ENCODE measurements around the gene RACK1.

Gene RACK1

DNA sequence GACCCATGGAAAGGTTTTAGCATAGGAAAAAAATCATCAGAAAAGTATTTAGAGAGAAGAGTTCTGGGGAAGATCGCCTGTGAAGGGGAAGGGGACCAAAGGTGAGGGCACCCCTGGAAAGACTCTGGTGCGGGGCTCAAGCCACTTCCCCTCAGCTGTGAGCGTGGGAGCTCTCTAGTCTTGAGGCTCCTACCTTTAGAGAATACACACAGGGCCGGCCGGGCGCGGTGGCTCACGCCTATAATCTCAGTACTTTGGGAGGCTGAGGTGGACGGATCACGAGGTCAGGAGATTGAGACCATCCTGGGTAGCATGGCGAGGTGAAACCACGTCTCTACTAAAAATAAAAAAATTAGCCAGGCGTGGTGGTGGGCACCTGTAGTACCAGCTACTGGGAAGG is 13.7 kb downstream of the RACK1 start:
- peak overlapping the region in 1 of 2 donors; percentile 1 for H3K27ac Mint-ChIP-seq
- H3K9me3 Mint-ChIP-seq: no peaks in the 10 kb centered on the region
- no peak overlapping the region for H3K4me3 Mint-ChIP-seq
- ATAC-seq (no peak), DNase-seq (no peak)
- H3K27me3 Mint-ChIP-seq: no peaks in the 10 kb centered on the region
- H3K4me1 Mint-ChIP-seq: peaks cover 36% of the 10 kb centered on the region

DNA sequence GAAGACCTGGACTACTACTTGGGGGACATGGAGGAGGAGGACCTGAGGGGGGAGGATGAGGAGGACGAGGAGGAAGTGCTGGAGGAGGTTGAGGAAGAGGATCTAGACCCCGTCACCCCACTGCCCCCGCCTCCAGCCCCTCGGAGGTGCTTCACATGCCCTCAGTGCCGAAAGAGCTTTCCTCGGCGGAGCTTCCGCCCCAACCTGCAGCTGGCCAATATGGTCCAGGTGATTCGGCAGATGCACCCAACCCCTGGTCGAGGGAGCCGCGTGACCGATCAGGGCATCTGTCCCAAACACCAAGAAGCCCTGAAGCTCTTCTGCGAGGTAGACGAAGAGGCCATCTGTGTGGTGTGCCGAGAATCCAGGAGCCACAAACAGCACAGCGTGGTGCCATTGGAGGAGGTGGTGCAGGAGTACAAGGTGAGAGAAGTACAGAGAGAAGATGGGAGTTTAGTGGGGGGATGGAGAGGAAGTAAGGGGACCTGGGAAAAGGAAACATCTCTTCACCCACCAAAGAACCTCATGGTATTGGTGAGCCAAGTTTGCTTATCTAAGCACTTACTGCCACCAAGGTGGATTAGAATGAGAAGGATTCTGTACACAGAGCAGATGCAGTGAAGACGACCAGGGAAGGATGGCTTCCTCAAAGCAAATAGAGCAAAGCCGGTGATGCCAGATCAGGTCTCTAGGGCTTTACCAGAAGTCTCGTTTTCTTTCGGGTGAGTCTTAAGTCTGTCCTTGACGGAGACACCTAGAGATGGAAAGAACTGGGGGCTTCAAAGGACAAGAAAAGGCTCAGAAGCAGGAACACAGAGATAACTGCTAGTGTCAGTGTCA is 19.1 kb downstream of the RACK1 start:
- peaks cover 53% of the 10 kb centered on the region for H3K4me1 Mint-ChIP-seq
- ATAC-seq: no peak
- H3K9me3 Mint-ChIP-seq: no peaks in the 10 kb centered on the region
- peak overlapping the region; percentile 83 to 91 for H3K4me3 Mint-ChIP-seq
- no peaks in the 10 kb centered on the region for H3K27me3 Mint-ChIP-seq
- DNase-seq: peak in 1 of 2 donors; percentile 55
- H3K27ac Mint-ChIP-seq: peak overlapping the region; percentile 93 to 100

DNA sequence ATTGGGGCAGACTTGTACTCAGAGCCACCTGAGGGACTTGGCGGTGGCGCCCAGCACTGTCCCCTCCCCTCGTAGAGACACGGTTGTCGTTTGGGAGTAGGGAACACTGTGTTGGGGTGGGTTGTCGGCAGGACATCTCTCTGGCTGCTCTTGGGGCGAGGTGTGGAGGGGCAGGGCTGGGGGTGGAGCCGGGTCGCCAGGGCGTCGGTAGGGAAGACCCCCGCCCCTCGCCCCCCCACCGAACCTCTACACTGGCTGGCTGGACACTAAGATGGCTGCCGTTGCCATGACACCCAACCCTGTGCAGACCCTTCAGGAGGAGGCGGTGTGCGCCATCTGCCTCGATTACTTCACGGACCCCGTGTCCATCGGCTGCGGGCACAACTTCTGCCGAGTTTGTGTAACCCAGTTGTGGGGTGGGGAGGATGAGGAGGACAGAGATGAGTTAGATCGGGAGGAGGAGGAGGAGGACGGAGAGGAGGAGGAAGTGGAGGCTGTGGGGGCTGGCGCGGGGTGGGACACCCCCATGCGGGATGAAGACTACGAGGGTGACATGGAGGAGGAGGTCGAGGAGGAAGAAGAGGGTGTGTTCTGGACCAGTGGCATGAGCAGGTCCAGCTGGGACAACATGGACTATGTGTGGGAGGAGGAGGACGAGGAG is 19.8 kb downstream of the RACK1 start:
- peak; percentile 22 for ATAC-seq

DNA sequence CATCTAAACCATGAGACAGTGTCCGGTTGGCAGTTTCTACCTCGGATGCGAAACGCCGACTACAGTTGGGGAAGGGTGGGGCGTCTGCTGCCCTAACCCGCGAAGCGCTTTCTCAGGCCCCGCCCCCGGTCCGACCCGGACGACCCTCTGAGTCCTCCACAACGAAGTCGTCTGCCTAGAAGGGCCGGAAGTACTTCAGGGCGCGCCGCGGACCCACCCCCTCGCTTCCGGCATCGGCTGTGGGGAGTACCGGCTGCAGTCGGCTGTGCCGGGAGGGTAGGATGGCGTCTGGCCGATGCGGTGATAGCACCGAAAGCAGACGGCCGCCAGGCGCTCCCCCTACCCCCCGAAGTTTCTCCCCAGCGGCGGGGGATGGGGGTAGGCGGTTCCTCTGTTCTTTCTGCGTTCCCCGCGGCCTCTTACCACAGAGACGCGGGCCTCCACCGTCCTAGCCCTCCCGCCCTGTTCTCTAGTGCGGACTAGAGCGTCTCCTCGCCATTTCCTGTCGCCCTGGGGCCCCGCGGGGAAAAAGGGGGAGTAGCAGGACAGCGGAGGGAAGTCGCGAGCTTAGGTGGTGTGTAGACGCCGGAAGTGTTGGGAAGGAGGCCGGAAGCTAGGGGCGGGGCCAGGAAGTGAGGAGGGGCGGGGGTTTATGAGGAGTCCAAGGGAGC is 20.5 kb downstream of the RACK1 start, which contains the start of gene TRIM41:
TSS of gene TRIM41 (plus strand) at position 224 of the 671 bp plus-strand sequence. CDS start 719 bp downstream, outside the sequence.
- peak within 1 kb of the TSS; percentile 93 to 100 for H3K27ac Mint-ChIP-seq
- H3K4me1 Mint-ChIP-seq: peaks cover 55% of the 10 kb centered on the region
- peak; percentile 99 for DNase-seq
- peak; percentile 77 for ATAC-seq
- no peaks in the 10 kb centered on the region for H3K9me3 Mint-ChIP-seq
- H3K27me3 Mint-ChIP-seq: no peaks in the 10 kb centered on the region
- H3K4me3 Mint-ChIP-seq: peak within 1 kb of the TSS; percentile 83 to 91

More for the DNA sequence above, 19.8 kb downstream of the RACK1 start:
- Mint-ChIP-seq H3K4me3 (peak overlapping the region; percentile 83 to 91), H3K27ac (peak overlapping the region; percentile 93 to 100), H3K9me3 (no peaks in the 10 kb centered on the region), H3K27me3 (no peaks in the 10 kb centered on the region), H3K4me1 (peaks cover 51% of the 10 kb centered on the region)
- peak; percentile 55 to 69 for DNase-seq

DNA sequence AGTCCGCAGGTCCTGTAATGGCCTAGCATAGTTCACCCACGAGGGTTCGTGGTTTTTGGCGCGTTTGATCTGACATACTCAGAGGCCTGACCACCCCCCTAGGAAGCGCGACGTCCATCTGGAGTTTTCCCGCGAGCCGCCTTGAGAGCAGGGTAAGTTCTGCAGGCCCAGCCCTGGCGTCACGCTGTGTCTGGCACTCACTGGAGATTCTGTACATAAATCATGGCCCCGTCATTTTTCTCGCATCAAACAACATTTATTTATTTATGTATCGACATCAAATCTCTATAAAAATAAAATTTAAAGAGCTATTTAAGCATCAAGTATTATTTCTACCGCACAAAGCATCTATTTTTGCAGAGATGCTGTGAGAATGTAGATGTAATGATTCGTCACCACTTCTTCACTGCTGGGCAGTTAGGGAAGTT is 21.1 kb downstream of the RACK1 start:
- H3K4me3 Mint-ChIP-seq: peak overlapping the region; percentile 83 to 91
- peaks cover 61% of the 10 kb centered on the region for H3K4me1 Mint-ChIP-seq
- DNase-seq: no peak
- no peaks in the 10 kb centered on the region for H3K27me3 Mint-ChIP-seq
- ATAC-seq: no peak
- no peaks in the 10 kb centered on the region for H3K9me3 Mint-ChIP-seq
- peak overlapping the region; percentile 93 to 100 for H3K27ac Mint-ChIP-seq

DNA sequence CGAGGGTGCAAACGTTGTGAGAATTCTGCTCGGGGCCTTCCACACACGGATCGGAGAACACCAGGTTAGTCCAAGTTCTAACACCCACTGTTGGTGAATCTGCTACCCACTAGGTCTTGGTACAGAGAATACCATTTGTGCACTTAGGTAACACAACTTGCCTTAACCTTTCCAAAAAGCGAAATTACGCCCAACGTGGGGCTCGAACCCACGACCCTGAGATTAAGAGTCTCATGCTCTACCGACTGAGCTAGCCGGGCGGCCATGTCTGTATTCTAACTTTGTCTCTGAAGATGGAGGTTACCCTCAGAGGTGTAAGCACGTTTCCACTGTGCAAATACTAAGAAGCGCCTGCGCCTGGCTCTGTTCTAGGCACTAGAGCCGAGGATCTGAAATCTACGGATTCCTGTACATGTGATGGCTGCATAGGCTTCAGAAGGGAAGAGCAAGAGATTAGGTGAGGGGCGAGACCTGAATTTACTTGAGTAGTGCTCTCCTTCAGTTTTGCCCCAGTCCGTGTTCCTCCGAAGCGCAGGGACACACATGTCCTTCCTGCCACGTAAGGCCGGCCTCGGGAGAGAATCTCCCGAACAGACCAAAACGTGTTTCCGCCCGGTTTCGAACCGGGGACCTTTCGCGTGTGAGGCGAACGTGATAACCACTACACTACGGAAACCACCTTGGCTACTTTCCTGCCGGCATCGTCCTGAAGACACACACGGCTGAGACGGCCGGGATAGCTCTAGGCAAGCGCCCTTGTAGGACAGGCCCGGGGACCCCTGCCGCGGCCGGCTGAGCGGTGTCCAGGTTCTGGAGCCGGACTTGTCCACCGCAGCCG is 21.7 kb downstream of the RACK1 start:
- H3K27me3 Mint-ChIP-seq: no peaks in the 10 kb centered on the region

DNA sequence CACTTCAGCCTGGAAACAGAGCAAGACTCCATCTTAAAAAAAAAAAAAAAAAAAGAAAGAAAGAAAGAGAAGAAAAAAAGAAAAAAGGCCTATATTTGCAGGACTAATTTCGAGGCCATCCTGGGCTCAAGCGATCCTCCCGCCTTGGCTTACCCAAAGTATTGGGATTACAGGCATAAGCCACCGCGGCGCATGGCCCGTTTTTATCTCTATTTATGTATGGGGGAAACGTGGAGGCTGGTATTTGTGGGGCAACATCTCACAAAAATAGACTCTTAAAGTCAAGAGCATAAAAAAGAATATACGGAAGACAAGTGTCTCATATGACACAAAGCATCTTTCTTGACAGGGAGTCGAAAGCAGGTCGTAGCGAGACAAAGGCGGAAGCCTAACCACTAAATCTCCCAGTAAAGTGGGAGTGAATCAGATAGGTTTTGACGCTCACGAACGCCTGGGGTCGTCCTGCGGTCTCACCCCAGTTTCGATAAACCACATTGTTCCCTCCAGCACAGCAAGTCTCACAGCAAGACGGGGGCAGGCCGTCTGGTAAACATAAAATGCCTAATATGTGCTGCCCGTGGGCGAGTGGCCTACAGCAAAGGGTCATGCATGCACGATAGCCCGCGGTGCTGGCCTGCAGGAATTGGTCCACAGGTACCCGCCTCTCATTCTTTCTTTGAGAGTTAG is 22.5 kb downstream of the RACK1 start:
- no peaks in the 10 kb centered on the region for H3K9me3 Mint-ChIP-seq
- peak in 1 of 2 donors; percentile 70 for DNase-seq
- ATAC-seq: no peak
- H3K4me1 Mint-ChIP-seq: peaks cover 67% of the 10 kb centered on the region
- no peaks in the 10 kb centered on the region for H3K27me3 Mint-ChIP-seq
- H3K4me3 Mint-ChIP-seq: peak overlapping the region; percentile 83 to 91
- peak overlapping the region in 1 of 2 donors; percentile 100 for H3K27ac Mint-ChIP-seq

More for the DNA sequence above, 21.7 kb downstream of the RACK1 start:
- peak overlapping the region; percentile 93 to 100 for H3K27ac Mint-ChIP-seq
- ATAC-seq: peak; percentile 55
- no peaks in the 10 kb centered on the region for H3K9me3 Mint-ChIP-seq
- DNase-seq: peak; percentile 96 to 98
- H3K4me1 Mint-ChIP-seq: peaks cover 64% of the 10 kb centered on the region
- H3K4me3 Mint-ChIP-seq: peak overlapping the region; percentile 83 to 91

DNA sequence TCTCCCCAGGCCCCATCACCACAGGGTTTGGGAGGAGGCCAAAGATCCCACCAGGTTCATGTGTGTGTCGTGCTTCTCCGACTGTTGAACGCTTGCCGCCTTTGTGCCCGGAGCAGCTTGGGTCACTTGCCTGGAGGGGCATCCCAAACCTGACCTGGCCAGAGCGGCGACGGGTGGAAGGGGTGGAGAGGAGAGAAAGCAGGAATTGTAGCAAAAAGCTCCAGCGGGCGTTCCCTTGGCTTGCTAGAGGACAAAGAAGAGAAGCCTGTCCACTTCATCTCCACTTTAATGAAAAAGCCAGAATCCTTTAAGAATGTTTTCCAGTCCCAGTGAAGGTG is 23.6 kb downstream of the RACK1 start:
- DNase-seq (no peak), ATAC-seq (no peak)
- Mint-ChIP-seq H3K27ac (peak overlapping the region; percentile 37 to 71), H3K4me1 (peaks cover 63% of the 10 kb centered on the region), H3K4me3 (peak overlapping the region; percentile 14 to 83), H3K27me3 (no peaks in the 10 kb centered on the region), H3K9me3 (no peaks in the 10 kb centered on the region)

DNA sequence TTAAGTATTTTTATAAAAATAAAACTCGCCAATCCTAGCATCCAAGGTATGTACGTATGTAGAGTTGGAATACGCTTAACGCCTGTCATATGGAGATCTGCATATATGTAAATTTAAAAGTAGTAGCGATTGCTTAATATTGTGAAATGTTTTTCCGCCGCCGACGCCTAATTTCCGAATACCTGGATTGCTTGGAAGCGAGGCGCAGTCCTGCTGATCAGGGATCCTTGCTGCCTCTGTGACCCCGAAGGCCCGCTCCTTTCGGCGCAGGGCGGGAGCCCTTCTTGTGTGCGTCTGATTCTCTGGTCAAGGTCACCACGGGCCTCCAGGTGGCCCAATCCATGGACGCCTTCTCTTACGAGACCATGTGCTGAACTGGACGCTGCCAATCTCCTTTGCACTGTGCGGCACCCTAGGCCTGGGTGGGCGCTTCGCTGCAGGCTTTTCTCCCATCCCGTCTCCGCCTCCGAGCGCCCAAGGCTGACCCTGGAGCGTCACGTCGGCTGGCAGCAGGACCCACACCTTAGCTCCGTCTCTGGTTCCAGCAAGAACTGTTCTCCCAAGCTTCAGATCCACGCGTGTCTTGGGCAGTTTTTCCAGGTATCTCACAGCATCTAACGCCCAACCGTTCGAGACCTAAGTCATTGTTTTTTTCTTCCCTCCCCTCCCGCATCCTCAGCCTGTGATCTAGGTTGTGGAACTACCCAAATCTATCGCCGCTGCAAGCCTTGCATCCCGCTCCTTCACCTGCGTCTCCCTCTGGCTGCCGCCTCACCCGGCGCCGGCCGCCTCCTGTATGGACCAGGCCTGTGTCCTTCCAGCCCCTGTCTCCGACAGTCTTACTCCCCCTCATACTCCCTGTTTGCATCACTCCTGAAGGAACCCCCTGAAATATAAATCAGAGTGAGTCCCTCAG is 24.2 kb downstream of the RACK1 start:
- no peaks in the 10 kb centered on the region for H3K27me3 Mint-ChIP-seq
- H3K4me1 Mint-ChIP-seq: peaks cover 58% of the 10 kb centered on the region
- peak overlapping the region; percentile 37 to 71 for H3K27ac Mint-ChIP-seq
- H3K9me3 Mint-ChIP-seq: no peaks in the 10 kb centered on the region
- ATAC-seq (no peak), DNase-seq (no peak)
- H3K4me3 Mint-ChIP-seq: peak overlapping the region; percentile 37 to 83

DNA sequence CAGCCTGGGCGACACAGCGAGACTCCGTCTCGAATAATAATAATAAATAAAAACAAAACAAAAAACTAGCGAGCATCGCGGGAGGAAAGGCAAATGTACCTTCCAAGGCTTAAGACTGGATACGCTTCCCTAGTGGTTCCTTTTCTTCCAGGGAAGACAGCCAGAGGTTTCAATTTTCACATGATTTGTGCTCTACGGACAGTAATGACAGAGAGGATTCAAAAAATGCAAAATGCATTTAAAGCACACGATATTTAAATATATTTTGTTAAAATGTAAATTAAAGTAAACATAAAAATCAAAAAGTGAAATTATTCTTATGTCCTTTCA is 24.9 kb downstream of the RACK1 start:
- peak overlapping the region; percentile 84 to 100 for H3K4me3 Mint-ChIP-seq
- no peak for ATAC-seq

DNA sequence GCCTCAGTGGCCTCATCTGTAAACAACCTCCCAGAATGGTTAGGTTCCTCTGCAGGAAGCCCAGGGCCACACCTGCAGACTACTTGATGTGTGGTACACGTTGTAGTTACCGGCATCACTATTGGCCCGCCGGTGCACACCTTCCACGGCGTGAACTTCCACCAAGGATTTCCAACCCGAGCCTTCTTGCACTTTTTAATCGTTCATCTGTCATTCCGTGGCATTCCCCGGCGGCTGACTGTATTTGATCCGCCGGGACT is 26.0 kb downstream of the RACK1 start:
- peak overlapping the region; percentile 84 to 100 for H3K4me3 Mint-ChIP-seq
- no peaks in the 10 kb centered on the region for H3K27me3 Mint-ChIP-seq
- DNase-seq: no peak
- no peaks in the 10 kb centered on the region for H3K9me3 Mint-ChIP-seq
- peak overlapping the region; percentile 88 to 99 for H3K27ac Mint-ChIP-seq
- H3K4me1 Mint-ChIP-seq: peaks cover 54% of the 10 kb centered on the region
- peak; percentile 18 for ATAC-seq

More for the DNA sequence above, 24.9 kb downstream of the RACK1 start:
- Mint-ChIP-seq H3K27ac (peak overlapping the region in 1 of 2 donors; percentile 99), H3K4me1 (peaks cover 56% of the 10 kb centered on the region), H3K9me3 (no peaks in the 10 kb centered on the region), H3K27me3 (no peaks in the 10 kb centered on the region)
- no peak for DNase-seq

DNA sequence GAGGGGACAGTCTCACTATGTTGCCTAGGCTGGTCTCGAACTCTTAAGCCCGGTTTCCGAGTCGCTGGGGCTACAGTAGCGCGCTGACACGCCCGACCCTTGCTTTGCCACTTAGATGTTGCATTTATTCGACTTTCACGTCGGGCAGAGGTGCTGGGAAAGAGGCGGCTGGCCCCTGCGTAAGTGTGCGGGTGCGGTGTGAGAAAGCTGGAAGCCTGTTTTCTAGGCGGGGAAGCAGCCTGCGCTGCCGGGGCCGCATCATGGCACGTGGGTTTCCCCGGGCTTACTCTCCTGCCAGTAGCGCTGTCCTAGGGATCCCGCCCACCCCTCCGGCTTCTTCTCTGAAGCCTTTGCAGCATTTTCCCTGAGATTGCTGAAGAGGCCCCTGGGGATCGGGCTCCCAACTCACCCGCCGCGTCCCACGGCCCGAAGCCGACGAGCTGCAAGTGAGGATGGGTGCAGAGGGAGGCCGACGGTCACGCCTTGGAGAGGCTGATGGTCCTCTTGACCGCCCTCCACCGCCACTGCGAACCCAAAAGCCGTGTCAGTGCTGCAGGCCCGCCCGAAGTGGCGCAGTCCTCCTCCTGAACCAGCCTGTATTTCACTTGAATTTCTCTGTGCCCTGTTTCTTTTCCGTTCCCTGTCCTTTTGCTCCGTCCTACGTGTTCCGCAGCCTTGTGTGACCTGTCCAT is 26.4 kb downstream of the RACK1 start:
- ATAC-seq: peak; percentile 30
- Mint-ChIP-seq H3K4me1 (peaks cover 50% of the 10 kb centered on the region), H3K9me3 (no peaks in the 10 kb centered on the region), H3K4me3 (peak overlapping the region; percentile 84 to 100), H3K27me3 (no peaks in the 10 kb centered on the region), H3K27ac (peak overlapping the region; percentile 88 to 99)
- peak; percentile 75 to 80 for DNase-seq
